Measurements from ENCODE around the gene MRC2.

MRC2 gene

DNA sequence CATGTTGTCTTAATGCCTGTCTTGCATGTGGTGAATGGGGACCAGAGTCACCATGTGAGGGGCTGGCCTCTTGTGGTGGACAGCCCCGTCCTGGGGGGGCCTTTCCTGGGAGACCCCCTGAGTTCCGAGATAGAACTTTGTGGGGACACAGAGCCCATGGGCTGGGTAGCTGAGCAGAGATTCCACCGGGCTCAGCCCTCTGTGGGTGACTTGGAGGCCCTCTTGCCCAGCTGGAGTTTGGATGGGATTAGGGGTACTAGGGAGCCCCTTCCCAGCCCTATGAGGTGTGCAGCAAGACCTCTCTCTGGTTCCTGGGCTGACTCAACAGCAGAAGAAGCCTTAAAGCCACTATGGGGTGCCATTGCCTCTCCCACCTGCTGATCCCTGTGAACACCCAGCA, 38.1 kb downstream of the MRC2 start:
- no peak for DNase-seq

DNA sequence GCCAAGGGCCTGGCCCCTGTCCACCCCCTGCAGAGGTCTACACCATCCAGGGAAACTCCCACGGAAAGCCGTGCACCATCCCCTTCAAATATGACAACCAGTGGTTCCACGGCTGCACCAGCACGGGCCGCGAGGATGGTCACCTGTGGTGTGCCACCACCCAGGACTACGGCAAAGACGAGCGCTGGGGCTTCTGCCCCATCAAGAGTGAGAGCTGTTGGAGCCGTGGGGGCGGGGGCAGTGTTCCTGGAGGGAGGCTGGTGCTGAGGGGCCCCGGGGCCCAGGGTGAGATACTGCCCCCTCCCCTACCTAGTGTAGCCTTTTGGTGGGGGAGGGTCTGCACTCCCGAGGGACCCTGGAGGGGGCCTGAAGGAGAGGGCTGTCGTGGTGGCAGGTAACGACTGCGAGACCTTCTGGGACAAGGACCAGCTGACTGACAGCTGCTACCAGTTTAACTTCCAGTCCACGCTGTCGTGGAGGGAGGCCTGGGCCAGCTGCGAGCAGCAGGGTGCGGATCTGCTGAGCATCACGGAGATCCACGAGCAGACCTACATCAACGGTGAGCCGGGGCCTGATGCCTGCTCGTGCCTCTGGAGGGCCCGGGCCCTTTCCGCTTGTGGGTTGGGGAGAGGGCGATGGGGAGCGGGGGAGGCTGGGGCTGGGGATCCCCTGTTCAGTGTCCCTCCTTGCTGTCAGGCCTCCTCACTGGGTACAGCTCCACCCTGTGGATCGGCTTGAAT, 38.8 kb downstream of the MRC2 start:
- peak; percentile 54 for DNase-seq

DNA sequence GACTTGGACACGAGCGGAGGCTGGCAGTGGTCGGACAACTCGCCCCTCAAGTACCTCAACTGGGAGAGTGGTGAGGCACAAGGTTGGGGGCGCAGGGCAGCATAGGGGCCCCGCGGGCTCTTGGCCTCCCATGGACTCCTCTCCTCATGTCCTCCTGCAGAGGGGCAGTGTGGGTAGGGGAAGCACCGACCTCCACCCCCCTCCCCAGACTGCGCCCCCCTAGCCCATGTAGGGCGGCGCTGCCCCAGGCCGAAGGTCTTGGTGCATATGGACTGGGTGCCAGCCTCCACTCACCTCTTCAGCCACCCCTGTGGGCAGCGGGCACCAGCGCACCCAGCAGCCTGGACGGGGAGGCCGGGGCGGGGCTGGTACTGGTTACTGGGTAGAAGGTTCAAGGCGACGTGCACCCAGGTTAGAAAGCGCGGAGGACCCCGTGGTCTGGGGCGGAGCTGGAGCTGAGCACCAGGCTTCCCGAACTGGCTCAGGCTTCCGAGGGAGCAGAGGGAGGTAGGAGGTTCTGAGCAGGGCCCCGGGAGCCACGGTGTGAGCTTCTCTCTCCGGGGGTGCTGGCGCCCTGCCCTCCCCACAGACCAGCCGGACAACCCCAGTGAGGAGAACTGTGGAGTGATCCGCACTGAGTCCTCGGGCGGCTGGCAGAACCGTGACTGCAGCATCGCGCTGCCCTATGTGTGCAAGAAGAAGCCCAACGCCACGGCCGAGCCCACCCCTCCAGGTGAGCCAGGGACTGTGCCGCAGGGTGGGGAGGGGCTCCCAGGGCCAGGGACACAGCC, 39.5 kb downstream of the MRC2 start:
- DNase-seq: peak; percentile 59

DNA sequence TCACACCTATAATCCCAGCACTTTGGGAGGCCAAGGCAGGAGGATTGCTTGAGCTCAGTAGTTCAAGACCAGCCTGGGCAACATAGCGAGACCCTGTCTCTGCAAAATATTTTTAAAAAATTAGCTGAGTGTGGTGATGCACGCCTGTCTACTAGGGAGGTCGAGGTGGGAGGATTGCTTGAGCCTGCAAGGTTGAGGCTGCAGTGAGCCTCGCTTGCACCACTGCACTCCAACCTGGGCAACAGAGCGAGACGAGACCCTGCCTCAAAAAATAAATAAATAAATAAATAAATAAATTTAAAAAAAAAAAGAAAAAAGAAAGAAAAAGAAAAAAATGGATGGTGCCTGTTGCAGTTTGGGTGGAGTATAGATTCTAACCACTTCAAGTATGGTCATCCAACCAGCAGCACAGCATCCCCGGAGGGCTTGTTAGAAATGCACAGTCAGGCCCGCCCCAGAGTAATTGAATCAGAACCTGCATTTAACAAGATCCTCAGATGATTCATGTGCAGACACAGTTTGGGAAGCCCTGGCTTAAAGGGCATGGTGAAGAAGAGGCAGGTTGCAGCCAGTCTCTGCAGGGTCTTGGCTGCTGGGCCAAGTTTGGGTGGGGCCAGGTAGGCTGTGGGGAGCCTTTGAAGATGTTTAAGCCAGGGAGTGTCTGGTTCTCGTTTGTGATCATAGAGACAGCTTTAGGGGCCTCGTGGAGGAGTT, 40.8 kb downstream of the MRC2 start:
- no peak for DNase-seq

DNA sequence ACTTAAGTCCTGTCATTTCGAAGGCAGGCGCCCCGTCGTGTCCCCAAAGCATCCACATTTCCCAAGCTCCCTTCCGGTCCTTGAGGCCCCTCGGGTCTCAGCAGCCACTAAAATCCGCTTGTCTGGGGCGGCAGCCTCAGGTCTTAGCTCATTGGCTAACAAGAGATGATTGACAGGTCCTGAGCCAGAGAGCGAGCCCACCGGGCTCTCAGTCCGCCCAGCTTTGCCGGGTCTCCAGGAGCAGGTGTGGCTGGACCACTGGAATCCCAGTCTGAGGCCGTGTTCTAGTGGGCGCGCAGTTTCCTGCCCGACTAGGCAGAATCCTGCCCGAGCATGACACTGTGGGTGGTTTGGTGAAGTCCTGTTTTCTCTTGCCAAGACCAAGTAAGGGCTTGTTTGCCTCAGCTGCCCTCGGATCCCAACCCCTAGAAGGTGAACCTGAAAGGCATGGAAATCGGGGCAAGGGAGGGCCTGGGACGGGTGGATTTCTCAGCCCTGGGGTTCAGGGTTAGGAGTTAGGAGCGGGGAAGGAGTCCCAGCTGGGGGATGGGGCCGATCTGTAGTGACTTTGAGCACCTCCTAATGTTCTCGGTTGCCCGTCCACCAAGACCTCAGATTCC, 42.8 kb downstream of the MRC2 start:
- peak; percentile 59 for DNase-seq

DNA sequence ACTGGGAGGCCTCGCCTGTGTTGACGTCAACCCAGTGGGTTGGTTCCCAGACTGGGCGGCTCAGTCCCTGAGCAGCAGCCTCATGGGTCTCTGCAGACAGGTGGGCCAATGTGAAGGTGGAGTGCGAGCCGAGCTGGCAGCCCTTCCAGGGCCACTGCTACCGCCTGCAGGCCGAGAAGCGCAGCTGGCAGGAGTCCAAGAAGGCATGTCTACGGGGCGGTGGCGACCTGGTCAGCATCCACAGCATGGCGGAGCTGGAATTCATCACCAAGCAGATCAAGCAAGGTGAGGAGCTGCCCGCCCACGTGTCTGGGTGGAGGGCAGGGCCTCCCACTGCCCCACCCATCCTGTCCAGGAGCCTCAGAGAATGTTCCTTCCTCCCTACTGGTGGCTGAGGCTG, 44.1 kb downstream of the MRC2 start:
- DNase-seq: peak; percentile 60

DNA sequence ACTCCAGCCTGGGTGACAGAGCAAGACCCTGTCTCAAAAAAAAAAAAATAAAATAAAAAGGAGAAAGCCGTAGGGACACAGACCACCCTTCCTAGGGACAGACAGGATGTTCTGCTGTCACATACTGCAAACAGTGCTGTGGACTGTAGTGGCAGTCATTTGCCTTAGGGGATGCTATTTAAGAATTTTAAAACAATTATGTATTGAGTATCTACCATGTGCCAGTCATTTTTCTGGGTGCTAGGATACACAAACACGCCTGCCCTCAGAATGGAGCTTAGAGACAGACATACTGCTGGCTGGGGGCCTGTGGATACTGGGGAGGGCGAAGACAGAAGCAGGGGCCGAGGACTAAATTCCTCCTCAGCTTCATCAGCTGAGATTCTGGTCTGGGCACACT, 45.5 kb downstream of the MRC2 start:
- DNase-seq: no peak

DNA sequence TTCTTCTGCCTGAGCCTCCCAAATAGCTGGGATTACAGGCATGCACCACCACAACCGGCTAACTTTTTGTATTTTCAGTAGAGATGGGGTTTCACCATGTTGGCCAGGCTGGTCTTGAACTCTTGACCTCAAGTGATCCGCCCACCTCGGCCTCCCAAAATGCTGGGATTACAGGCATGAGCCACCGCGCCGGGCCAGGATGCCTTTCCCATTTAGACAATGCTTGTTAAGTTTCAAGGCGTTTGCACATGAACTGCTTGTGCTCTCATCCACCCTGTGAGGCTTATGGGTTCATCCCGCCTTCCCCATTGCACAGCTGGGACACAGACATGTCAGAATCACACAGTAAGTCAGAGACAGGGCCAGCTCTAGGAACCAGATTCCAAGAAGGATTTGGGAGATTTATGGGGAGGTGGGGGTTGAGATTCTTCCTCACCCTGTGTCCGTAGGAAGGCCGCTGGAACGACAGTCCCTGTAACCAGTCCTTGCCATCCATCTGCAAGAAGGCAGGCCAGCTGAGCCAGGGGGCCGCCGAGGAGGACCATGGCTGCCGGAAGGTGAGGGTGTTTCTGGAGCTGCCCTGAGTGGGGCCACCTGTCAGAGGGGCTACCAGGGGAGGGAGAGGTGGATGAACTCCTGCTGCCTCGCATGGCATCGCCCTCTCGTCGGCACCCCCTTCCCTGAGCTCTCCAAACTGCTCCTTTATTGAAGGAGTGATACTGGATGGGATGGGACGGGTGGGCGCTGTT, 46.3 kb downstream of the MRC2 start:
- no peak for DNase-seq

DNA sequence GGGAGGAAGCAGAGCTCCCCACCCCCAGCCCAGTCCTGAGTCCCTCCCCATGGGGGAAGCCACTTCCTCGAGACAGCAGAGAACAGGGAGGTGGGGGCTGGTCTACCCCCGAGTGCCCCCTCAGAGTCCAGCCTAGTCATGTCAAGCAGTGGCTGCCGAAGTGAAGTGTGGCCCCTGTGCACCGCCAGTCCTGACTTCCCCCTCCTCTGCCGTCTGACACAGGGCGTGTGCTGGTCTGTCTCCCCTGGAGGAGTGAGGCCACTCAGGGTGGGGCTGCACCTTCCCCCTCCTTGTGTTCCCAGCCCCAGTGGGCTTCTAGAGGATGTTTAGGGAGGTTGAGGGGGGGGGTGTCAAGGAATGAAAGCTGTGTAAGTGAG, 46.9 kb downstream of the MRC2 start:
- no peak for DNase-seq

DNA sequence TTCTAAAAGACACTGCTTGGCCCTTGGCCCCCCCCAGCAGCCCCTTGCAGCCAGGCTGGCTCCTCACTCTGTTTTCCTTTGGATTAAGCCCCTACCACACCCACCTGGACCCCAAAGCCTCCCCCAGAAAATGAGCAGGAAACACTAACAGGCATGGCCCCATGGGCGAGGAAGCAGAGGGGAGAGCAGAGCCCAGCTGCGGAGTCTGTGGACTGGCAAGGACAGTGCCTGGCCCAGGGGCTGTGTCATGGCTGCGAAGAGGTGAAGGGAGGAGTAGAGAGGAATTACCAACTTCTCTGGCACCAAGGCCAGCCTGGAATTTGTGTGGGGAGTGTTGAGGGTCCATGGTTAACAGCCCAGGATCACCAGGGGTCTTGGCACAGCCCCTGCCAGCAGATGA, 47.4 kb downstream of the MRC2 start:
- DNase-seq: no peak

DNA sequence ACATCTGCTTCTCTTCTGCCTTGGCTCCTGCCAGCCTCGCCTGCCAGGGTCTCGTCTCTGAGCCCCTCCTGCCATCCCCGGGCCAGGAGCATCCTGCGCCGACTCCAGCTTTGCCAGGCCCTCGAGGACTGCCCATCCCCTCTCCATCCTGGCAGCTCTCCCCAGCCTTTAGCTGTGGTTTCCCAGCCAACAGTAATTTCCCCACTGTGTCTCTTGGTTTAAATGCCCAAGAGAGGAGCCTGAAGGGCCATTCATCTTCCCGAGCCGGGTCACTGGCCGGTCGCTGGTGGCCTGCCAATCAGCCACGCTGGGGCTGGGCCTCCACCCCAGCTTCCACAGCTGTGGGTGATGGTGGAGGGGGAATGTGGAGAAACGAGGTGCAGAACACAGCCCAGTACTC, 47.8 kb downstream of the MRC2 start:
- DNase-seq: peak; percentile 48

DNA sequence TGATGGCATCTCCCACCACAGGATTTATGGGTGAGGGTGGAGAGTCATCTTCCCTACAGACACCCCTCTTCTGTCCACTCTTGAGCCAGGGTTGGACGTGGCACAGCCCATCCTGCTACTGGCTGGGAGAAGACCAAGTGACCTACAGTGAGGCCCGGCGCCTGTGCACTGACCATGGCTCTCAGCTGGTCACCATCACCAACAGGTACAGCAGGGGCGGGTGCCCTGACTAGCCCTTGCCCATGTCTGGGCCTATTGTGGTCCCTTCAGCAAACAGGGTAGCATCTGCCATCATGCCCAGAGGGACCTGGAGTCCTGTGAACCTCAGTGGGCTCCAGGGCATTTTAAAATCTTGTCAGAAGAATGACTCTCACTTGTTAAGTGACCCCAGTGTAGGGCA, 48.2 kb downstream of the MRC2 start:
- no peak for DNase-seq

DNA sequence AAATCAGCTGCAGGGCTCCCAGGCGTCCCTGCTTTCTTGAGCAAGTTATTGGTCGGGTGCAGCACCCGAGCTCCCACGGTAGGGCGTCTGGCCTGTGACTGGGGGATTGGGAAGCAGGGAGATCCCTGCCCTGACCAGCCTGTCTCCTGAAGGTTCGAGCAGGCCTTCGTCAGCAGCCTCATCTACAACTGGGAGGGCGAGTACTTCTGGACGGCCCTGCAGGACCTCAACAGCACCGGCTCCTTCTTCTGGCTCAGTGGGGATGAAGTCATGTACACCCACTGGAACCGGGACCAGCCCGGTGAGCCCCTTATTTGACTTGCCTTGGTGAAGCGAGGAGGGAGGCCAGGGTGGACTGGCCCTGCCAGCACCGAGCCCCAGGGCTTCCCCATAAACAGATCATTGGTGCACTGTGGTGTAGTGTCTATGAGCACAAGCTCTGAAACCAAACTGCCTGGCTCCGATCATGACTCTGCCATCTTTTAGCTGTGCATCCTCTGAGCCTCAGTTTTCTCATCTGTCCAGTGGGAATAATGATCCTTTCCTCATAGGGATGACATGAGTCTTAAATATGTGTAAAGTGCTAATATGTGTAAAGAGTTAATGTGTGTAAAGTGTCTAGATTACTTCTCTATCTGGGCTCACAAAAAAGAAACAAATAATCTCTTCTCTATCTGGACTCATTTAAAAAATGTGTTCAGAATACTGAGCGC, 48.9 kb downstream of the MRC2 start:
- DNase-seq: no peak

DNA sequence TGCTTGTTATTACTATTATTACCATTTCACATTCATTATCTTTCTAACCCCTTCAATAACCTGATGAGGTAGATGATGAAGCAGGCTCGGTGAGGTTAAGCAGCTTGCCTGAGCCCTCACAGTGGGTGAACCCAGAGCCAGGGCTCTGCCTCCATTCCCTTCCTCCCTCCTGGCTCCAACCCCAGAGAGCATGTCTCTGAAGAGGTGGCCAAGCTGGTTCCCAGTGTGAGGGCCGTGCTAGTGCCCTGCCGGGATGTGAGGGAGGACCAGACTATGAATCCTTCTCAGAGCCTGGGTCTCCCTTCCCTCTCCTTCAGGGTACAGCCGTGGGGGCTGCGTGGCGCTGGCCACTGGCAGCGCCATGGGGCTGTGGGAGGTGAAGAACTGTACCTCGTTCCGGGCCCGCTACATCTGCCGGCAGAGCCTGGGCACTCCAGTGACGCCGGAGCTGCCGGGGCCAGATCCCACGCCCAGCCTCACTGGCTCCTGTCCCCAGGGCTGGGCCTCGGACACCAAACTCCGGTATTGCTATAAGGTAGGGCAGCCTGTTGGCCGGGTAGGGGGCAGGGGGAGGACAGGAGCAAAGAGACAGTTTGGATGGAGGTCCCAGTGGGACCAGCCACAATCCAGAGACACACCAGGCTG, 49.6 kb downstream of the MRC2 start:
- peak; percentile 50 for DNase-seq

DNA sequence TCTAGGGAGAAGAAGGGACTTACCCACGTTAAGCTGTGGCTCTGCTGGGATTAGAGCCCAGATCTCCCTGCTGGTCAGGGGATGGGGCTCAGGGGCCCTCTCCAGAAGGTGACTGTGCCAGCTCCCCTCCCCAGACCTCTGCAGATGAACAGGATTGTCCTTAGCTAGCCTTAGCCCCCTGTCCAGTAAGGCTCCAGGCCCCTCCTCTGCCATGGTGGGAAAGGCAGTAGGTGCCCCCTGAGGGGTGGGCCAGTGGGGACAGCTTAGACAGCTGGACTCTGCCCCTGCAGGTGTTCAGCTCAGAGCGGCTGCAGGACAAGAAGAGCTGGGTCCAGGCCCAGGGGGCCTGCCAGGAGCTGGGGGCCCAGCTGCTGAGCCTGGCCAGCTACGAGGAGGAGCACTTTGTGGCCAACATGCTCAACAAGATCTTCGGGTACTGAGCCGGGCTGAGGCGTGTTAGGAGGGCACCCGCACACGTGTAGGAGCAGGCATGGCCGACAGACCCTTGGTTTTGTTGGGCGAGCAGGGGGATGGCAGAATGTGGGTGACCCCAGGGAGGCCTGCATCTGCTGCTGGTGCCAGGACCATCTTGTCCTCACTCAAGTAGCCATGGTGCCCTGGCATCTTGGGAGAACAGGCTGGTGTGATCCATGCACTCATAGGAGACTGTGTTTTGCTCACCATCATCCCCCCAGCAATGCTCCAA, 50.9 kb downstream of the MRC2 start:
- no peak for DNase-seq

DNA sequence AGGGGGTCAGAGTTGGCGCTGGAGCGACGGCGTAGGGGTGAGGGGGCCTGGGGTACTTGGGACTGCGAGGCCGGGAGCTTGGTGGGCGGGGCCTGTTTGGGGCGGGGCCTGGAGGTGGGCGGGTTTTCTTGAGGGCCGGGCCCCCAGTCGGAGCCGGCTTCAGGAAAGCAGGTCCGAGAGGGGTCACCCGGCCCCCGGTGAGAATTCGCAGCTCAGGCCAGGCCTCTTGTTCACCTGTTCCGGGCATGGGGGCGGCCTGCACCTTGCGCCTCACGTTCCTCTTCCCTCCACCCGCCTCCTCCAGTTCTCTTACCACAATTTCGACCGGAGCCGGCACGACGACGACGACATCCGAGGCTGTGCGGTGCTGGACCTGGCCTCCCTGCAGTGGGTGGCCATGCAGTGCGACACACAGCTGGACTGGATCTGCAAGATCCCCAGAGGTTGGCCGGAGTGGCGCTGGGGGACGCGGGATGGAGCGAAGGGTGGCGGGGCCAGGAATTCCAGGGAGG, 52.5 kb downstream of the MRC2 start:
- DNase-seq: no peak

DNA sequence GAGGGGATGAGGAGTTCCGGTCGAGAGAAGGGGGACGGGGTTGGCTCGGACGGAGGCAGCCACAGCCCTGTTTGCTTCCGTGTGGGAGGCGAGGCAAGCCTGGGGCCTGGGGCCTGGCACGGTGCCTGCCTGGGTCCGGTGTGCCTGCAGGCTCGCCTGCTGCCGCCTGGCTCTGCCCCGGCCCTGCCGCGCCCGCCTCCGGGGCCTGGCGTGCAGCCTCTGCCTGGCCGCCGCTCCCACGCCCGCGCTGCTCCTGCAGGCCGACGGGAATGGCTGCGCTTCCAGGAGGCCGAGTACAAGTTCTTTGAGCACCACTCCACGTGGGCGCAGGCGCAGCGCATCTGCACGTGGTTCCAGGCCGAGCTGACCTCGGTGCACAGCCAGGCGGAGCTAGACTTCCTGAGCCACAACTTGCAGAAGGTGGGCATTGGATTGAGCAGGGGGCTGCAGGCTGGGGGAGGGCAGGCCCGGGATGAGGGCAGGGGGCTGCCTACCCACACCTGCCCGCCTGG, 53.1 kb downstream of the MRC2 start:
- DNase-seq: peak; percentile 38

DNA sequence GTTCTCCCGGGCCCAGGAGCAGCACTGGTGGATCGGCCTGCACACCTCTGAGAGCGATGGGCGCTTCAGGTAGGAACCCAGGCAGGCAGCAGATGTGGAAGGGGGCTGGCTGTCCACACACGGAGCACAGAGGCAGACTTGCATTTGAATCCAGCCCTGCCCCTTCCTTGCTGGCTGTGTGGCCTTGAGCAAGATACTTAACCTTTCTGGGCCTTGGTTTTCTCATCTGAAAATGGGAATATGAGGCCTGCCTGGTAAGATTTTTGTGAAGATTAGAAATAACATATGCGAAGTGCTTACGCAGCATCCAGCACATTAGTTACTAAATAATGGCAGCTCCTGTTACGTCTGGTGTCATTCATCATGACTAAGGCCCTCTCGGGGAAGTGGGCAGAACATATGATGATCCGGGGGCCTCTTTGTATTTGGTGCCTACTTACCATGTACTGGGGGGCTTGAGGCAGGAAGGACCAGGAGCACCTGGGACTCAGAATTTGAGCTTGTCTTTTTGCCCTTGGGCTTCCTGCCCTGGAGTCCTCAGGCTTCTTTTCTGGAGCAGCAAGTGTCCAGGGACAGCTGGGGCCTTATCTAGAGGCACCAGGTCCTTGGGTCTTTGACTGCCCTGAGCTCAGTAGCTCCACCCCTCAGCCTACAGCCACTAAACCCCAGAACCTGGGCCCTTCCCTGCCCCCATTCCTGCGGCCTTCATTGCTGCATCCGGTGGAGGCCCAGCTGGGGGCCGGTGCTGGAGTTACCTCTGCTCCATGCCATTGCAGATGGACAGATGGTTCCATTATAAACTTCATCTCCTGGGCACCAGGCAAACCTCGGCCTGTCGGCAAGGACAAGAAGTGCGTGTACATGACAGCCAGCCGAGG, 53.8 kb downstream of the MRC2 start:
- peak; percentile 55 for DNase-seq

DNA sequence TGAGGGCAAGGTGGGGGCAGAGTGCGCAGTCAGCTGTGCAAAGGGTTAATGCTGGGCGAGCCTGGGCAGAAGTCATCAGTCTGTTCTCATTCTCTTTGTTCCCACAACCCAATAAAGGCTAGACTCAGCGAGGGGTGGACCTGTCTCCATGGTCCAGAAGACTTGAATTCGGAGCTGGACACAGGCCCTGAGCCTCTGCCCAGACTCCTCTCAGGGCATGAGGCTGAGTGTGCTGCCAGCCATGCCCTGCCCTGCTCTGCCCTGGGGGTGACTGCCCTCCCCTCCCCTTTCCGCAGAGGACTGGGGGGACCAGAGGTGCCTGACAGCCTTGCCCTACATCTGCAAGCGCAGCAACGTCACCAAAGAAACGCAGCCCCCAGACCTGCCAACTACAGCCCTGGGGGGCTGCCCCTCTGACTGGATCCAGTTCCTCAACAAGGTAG, 54.5 kb downstream of the MRC2 start:
- peak; percentile 59 for DNase-seq
